ENCODE data around the gene MAD1L1.

DNA sequence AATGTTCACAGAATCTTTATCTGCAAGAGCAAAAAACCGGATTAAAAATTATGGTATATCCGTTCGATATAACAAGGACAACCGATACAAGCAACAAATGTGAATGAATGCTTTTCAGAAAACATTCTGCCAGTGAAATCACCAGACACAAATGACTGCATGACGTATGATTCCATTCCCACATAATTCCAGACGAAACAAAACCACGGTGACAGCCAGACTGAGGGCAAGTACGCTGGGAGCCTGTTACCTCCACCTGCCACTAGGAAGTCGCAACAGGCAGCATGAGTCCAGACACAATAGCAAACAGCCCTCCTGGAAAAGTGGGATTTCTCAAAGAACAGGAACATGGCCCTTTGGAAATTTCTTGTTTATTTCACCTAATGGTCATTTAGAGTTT lies 41.7 kb downstream of the MAD1L1 start:
- TF ChIP-seq POLR2AphosphoS5 (IDR thresholded peaks at IDR 0.05) (no peak), EP300 (IDR thresholded peaks at IDR 0.05; ENCODE audit: low read depth) (no peak), POLR2A (IDR thresholded peaks at IDR 0.05) (no peak)
- TF ChIP-seq, protein P1, sequence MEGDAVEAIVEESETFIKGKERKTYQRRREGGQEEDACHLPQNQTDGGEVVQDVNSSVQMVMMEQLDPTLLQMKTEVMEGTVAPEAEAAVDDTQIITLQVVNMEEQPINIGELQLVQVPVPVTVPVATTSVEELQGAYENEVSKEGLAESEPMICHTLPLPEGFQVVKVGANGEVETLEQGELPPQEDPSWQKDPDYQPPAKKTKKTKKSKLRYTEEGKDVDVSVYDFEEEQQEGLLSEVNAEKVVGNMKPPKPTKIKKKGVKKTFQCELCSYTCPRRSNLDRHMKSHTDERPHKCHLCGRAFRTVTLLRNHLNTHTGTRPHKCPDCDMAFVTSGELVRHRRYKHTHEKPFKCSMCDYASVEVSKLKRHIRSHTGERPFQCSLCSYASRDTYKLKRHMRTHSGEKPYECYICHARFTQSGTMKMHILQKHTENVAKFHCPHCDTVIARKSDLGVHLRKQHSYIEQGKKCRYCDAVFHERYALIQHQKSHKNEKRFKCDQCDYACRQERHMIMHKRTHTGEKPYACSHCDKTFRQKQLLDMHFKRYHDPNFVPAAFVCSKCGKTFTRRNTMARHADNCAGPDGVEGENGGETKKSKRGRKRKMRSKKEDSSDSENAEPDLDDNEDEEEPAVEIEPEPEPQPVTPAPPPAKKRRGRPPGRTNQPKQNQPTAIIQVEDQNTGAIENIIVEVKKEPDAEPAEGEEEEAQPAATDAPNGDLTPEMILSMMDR (IDR thresholded peaks at IDR 0.05), result no peak
